HepG2 (cell line): ENCODE measurements around the gene PNP. TPM values are rescaled to one million over a fixed set of nuclear protein-coding genes. Genes with fewer than 3 reads are reported as not detected.

Experiments used
- ATAC-seq: fragments of 200-7000 bp; cut with Tn5 transposase; 3 replicates; pipeline ENCODE4 v1.9.1; 2020; ENCODE audit warnings: mild to moderate bottlenecking, moderate library complexity
- BruUV-seq: library from RNA; stranded (reverse); fragments of 400-500 nt; replicated peaks from 2 replicates; lab custom pipeline; 2021; lab: Mats Ljungman, UMichigan
- CTCF ChIA-PET: fragments of 300-600 bp; formaldehyde crosslinking; extraction: SDS; loops from one replicate; lab custom pipeline; 2021; ENCODE audit warnings: low total read pairs, inconsistent platforms, low intra/inter-chr PET ratio; lab: Yijun Ruan, JAX
- POLR2A ChIA-PET: fragments of 350-600 bp; sonication (Branson Sonifier 250); formaldehyde crosslinking; loops from one replicate; lab custom pipeline; 2020; ENCODE audit warnings: antibody characterized with exemption, inconsistent platforms; lab: Yijun Ruan, JAX
- DNase-seq: peaks from one replicate; pipeline ENCODE4 v3.0.0-alpha.2; 2015; ENCODE audit warnings: low spot score
- FAIRE-seq: peaks from 3 replicates; lab custom pipeline; 2011; peaks lifted over from hg19 to GRCh38; lab: Jason Lieb, UNC
- H2AFZ ChIP-seq: one replicate; pipeline ENCODE4 v1.6.1; 2011; ENCODE audit warnings: low read length, inconsistent platforms
- H3K27ac ChIP-seq: fragments of 300-600 bp; 3 replicates; pipeline ENCODE4 v1.8.0; 2011; ENCODE audit warnings: mixed run types, mild to moderate bottlenecking, mixed read lengths, low read length, inconsistent platforms; ENCODE audit not compliant: insufficient read depth; ENCODE audit errors: extremely low read length
- H3K27me3 ChIP-seq, 2 experiments: fragments of 200-600 bp in 1 of 2; 2 replicates in 1 of 2; 3 replicates in 1 of 2; pipeline versions ENCODE4 v1.6.0 to v1.8.0; 2011; ENCODE audit warnings: low read length in 2 of 2, mild to moderate bottlenecking in 2 of 2, moderate library complexity in 2 of 2, inconsistent platforms in 1 of 2; ENCODE audit not compliant: insufficient read depth in 2 of 2, control insufficient read depth in 1 of 2
- H3K36me3 ChIP-seq, 2 experiments: fragments of 200-600 bp in 1 of 2; replicated peaks in 1 of 2; 2 replicates in 1 of 2; 3 replicates in 1 of 2; pipeline versions ENCODE4 v1.5.1 to v1.8.0; 2011; ENCODE audit warnings: low read length in 2 of 2, inconsistent platforms in 1 of 2; ENCODE audit not compliant: insufficient read depth in 2 of 2, control insufficient read depth in 1 of 2
- H3K4me1 ChIP-seq: 2 replicates; pipeline ENCODE4 v1.5.1; 2012; ENCODE audit warnings: low read length, inconsistent platforms; ENCODE audit not compliant: insufficient read depth
- H3K4me2 ChIP-seq: 2 replicates; pipeline ENCODE4 v1.6.0; 2011; ENCODE audit warnings: low read depth, low read length, inconsistent platforms
- H3K4me3 ChIP-seq, 3 experiments: fragments of 200-600 bp in 1 of 3; sonication (generic), shearing (Covaris generic) in 1 of 3; replicated peaks in 1 of 3; 2 replicates each; pipeline ENCODE4 v1.5.1; 2011 to 2016; ENCODE audit warnings: low read length in 3 of 3, inconsistent platforms in 2 of 3, low read depth in 2 of 3, mild to moderate bottlenecking in 2 of 3, control low read depth in 1 of 3, mixed read lengths in 1 of 3; ENCODE audit not compliant: insufficient read depth in 1 of 3
- H3K79me2 ChIP-seq: one replicate; pipeline ENCODE4 v1.6.1; 2011; ENCODE audit warnings: low read length, inconsistent platforms; ENCODE audit not compliant: insufficient read depth
- H3K9ac ChIP-seq: 2 replicates; pipeline ENCODE4 v1.6.0; 2011; ENCODE audit warnings: mild to moderate bottlenecking, low read depth, low read length, inconsistent platforms; ENCODE audit not compliant: insufficient read depth
- H3K9me3 ChIP-seq: 2 replicates; pipeline ENCODE4 v1.5.1; 2012; ENCODE audit warnings: mild to moderate bottlenecking, low read length
- H4K20me1 ChIP-seq: 2 replicates; pipeline ENCODE4 v1.6.0; 2011; ENCODE audit warnings: inconsistent platforms, mild to moderate bottlenecking, low read length, moderate library complexity; ENCODE audit not compliant: insufficient read depth
- CEBPG ChIP-seq: IDR thresholded peaks from 2 replicates; pipeline ENCODE4 v1.6.1; 2016
- ELF3 ChIP-seq: IDR thresholded peaks from 2 replicates; pipeline ENCODE4 v1.6.1; 2016; ENCODE audit warnings: missing genetic modification reagents, missing compliant biosample characterization
- GPN1 ChIP-seq: sonication (generic); formaldehyde crosslinking; IDR thresholded peaks from 2 replicates; pipeline ENCODE4 v1.5.1; 2020; ENCODE audit warnings: missing genetic modification reagents, borderline replicate concordance
- HCFC1 ChIP-seq: fragments of 150-350 bp; IDR thresholded peaks from 2 replicates; pipeline ENCODE4 v1.6.1; 2014; ENCODE audit warnings: low read depth, low read length
- MAFK ChIP-seq, 2 experiments: IDR thresholded peaks in 1 of 2; conservative IDR thresholded peaks in 1 of 2; 2 replicates each; pipeline ENCODE4 v1.6.1; 2011; ENCODE audit warnings: improper control_type of control experiment in 2 of 2, low read length in 2 of 2
- ONECUT2 ChIP-seq: sonication (generic); formaldehyde crosslinking; IDR thresholded peaks from 2 replicates; pipeline ENCODE4 v1.4.0; 2020; ENCODE audit warnings: missing genetic modification reagents
- SP1 ChIP-seq, 2 experiments: fragments of 450-650 bp in 1 of 2; sonication (generic) in 1 of 2; formaldehyde crosslinking in 1 of 2; IDR thresholded peaks; 2 replicates each; pipeline versions ENCODE4 v1.4.0 to v1.6.1; 2016 to 2020; ENCODE audit warnings: missing genetic modification reagents in 1 of 2
- TGIF2 ChIP-seq: IDR thresholded peaks from 2 replicates; pipeline ENCODE4 v1.6.1; 2016; ENCODE audit warnings: control low read depth, missing compliant biosample characterization
- ZFY ChIP-seq: sonication (generic); formaldehyde crosslinking; IDR thresholded peaks from 2 replicates; pipeline ENCODE4 v1.4.0; 2020; ENCODE audit warnings: missing genetic modification reagents
- ZNF549 ChIP-seq: sonication (generic); formaldehyde crosslinking; IDR thresholded peaks from 2 replicates; pipeline ENCODE4 v1.5.0; 2020; ENCODE audit warnings: missing genetic modification reagents
- ZNF800 ChIP-seq: sonication (generic); formaldehyde crosslinking; IDR thresholded peaks from 2 replicates; pipeline ENCODE4 v1.4.0; 2020; ENCODE audit warnings: missing genetic modification reagents
- whole genome bisulfite sequencing: methylation state at CpG from one replicate; pipeline ENCODE4 v1.1.6; 2017; ENCODE audit warnings: low lambda C conversion rate; 5-methylcytosine and 5-hydroxymethylcytosine counted together
- in situ Hi-C: cut with HindIII; loops from 2 replicates; pipeline ENCODE4 v1.10.0; 2017; ENCODE audit warnings: low pct_unique_long_range_greater_than_20kb; ENCODE audit not compliant: extremely low pct_ligation_motif_present
- intact Hi-C: fragments of 100-400 bp; cut with micrococcal nuclease; formaldehyde crosslinking; loops from one replicate; pipeline ENCODE4 v1.10.0; 2022; ENCODE audit not compliant: unreplicated experiment
- polyA plus RNA-seq, 8 experiments: library from polyadenylated mRNA; depleted of rRNA in 3 of 8; stranded (reverse) in 7 of 8; unstranded in 1 of 8; fragments of >200 nt; fragmentation: Illumina TruSeq in 4 of 8; extraction: Trizol in 4 of 8; gene quantifications; 2 replicates each; pipeline versions ENCODE4 v1.2.1 to v1.2.3, GENCODE V29; 2011 to 2016; ENCODE audit warnings: low read depth in 4 of 8, missing spikeins in 1 of 8, mixed read lengths in 1 of 8; ENCODE audit not compliant: insufficient read depth in 1 of 8
- total RNA-seq, 5 experiments: library from RNA; depleted of rRNA; stranded (reverse); fragments of >200 nt; fragmentation: Illumina TruSeq; extraction: Trizol; gene quantifications; 2 replicates each; pipeline ENCODE4 v1.2.3, GENCODE V29; 2016; ENCODE audit warnings: low read depth in 1 of 5
- TF ChIP-seq, protein P1 (sequence below): sonication (generic); formaldehyde crosslinking; IDR thresholded peaks from 2 replicates; pipeline ENCODE4 v1.8.0; 2022; ENCODE audit warnings: missing genetic modification reagents, mild to moderate bottlenecking, borderline replicate concordance
- TF ChIP-seq, protein P2 (sequence below): sonication (generic); formaldehyde crosslinking; IDR thresholded peaks from 2 replicates; pipeline ENCODE4 v1.8.0; 2022; ENCODE audit warnings: low read depth, missing genetic modification reagents

Gene PNP
- total and polyA plus RNA-seq, 2 of the 13 experiments (the other 11 are each of a cell fraction or from before 2014, with no cell fraction given) = 45.4 to 74.8 TPM

DNA sequence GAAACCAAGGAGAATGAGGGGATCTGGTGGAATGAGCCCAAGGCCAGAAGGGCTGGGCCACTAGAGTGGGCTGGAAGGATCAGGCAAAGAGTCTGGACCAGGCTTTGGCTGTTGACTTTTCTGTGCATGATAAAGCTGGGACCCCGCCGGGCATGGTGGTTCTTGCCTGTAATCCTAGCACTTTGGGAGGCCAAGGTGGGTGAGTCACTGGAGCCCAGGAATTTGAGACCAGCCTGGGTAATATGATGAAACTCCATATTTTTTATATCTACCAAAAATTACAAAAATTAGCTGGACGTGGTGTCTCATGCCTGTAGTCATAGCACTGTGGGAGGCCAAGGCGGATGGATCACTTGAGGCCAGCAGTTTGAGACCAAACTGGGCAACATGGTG lies 32.8 kb upstream of the PNP start:
- H3K9me3 ChIP-seq = no peaks in the 10 kb centered on the region
- no peak overlapping the region for H2AFZ ChIP-seq
- H3K36me3 ChIP-seq = no peaks in the 10 kb centered on the region
- BruUV-seq = no TSS peak
- DNase-seq (no peak), ATAC-seq (no peak), FAIRE-seq (no peak)
- intact Hi-C loops (no loop called here), in situ Hi-C loops (no loop called here)
- no peaks in the 10 kb centered on the region for H3K79me2 ChIP-seq
- TF ChIP-seq MAFK (conservative IDR thresholded peaks at IDR 0.05 in 1 of 2, IDR thresholded peaks at IDR 0.05 in 1 of 2; ENCODE audit: low read length in 2 of 2) = 0 out of 4 replicates have a peak, but pooled peaks of 1 of the 2 experiments have one; percentile 1
- no peak for TF ChIP-seq CEBPG (CRISPR knock-in tag)
- no peak overlapping the region for H3K4me3 ChIP-seq
- H3K4me2 ChIP-seq = no peak overlapping the region
- CTCF ChIA-PET = no interaction called here
- H3K9ac ChIP-seq = no peak overlapping the region
- H4K20me1 ChIP-seq = no peaks in the 10 kb centered on the region
- POLR2A ChIA-PET = interaction anchor here (1.2 kb wide), 1 partner anchor 21 kb away, joined by 3 read pairs; no protein-coding TSS in a partner anchor
- H3K4me1 ChIP-seq = peaks cover 8% of the 10 kb centered on the region; the same call in 1 of the 2 replicates
- peaks cover 1 to 9% of the 10 kb centered on the region in 2 experiments; a peak in 3 of 5 replicates for H3K27me3 ChIP-seq
- no peak overlapping the region for H3K27ac ChIP-seq
- 33% methylated on average over 4 of the region's 4 CpGs for WGBS

- ChIA-PET POLR2A (no interaction called here), CTCF (no interaction called here)
- intact Hi-C loops = no loop called here
- Histone ChIP-seq H3K27me3 (peaks cover 1 to 9% of the 10 kb centered on the region in 2 experiments; a peak in 3 of 5 replicates), H3K9me3 (no peaks in the 10 kb centered on the region), H3K79me2 (no peaks in the 10 kb centered on the region), H3K9ac (no peak overlapping the region), H2AFZ (no peak overlapping the region), H3K4me2 (no peak overlapping the region), H3K36me3 (no peaks in the 10 kb centered on the region), H3K4me1 (peaks cover 15% of the 10 kb centered on the region), H4K20me1 (no peaks in the 10 kb centered on the region), H3K4me3 (no peak overlapping the region), H3K27ac (no peak overlapping the region)
- no peak for TF ChIP-seq ELF3 (CRISPR knock-in tag)
- TF ChIP-seq GPN1 = no peak
- TF ChIP-seq, protein P1, sequence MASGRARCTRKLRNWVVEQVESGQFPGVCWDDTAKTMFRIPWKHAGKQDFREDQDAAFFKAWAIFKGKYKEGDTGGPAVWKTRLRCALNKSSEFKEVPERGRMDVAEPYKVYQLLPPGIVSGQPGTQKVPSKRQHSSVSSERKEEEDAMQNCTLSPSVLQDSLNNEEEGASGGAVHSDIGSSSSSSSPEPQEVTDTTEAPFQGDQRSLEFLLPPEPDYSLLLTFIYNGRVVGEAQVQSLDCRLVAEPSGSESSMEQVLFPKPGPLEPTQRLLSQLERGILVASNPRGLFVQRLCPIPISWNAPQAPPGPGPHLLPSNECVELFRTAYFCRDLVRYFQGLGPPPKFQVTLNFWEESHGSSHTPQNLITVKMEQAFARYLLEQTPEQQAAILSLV (CRISPR knock-in tag) = no peak
- TF ChIP-seq ONECUT2 (CRISPR knock-in tag) = no peak
- no peak for TF ChIP-seq ZNF549
- TF ChIP-seq ZFY (CRISPR knock-in tag) = no peak
- no peak for TF ChIP-seq HCFC1
- no peak for TF ChIP-seq ZNF800
- no peak for TF ChIP-seq TGIF2
- TF ChIP-seq, protein P2, sequence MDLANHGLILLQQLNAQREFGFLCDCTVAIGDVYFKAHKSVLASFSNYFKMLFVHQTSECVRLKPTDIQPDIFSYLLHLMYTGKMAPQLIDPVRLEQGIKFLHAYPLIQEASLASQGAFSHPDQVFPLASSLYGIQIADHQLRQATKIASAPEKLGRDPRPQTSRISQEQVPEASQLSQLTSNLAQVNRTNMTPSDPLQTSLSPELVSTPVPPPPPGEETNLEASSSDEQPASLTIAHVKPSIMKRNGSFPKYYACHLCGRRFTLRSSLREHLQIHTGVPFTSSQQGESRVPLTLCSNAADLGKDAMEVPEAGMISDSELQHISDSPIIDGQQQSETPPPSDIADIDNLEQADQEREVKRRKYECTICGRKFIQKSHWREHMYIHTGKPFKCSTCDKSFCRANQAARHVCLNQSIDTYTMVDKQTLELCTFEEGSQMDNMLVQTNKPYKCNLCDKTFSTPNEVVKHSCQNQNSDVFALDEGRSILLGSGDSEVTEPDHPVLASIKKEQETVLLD = no peak
- TF ChIP-seq SP1 (IDR thresholded peaks at IDR 0.05) = no peak
- TF ChIP-seq SP1 (CRISPR knock-in tag; IDR thresholded peaks at IDR 0.05) = no peak
- DNase-seq (no peak), FAIRE-seq (no peak), ATAC-seq (no peak)
- WGBS = 69% methylated on average over 7 of the region's 7 CpGs
- BruUV-seq = no TSS peak
- in situ Hi-C loops = no loop called here
These were observed 30.5 kb upstream of the PNP start for GRCh38 chr14:20438664-20439063.
